ENCODE data around the gene USP48.
"Not testable (repeated sequence)": the region's sequence is repeated elsewhere in the genome, so short reads cannot be mapped to it uniquely, and the experiment has no call there.

Gene USP48

GRCh38 chr1:21774835-21775549 is 8.0 kb downstream of the USP48 start:
- no peak for DNase-seq

DNA sequence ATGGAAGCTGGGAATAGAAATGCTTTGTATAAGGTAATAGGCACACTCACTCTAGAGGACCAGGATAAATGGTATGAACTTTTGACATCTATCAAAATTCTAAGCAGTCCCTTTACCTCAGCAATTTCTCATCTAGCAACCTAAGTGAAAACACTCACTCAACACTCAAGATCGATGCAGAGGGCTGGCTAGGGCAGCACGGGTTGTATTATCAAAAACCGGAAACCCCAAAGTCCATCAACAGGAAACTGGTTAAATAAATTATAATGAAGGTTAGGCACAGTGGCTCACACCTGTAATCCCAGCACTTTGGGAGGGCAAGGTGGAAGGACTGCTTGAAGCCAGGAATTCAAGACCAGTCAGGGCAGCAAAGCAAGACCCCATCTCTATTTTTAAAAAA is 9.4 kb downstream of the USP48 start:
- DNase-seq: peak in 2 of 3 donors; percentile 23 to 24

DNA sequence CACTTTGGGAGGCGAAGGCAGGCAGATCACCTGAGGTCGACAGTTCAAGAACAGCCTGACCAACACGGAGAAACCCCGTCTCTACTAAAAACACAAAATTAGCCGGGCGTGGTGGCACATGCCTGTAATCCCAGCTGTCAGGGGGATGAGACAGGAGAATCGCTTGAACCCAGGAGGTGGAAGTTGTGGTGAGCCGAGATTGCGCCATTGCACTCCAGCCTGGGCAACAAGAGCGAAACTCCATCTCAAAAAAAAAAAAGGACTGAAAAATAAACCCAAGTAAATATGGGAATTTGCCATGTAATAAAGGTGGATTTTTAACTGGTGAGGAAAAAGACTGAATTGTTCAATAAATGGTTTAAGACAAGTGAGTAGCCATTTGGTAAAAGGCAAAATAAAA is 11.3 kb downstream of the USP48 start:
- DNase-seq: not testable (repeated sequence)

- DNase-seq: not testable (repeated sequence)
These were observed 12.3 kb downstream of the USP48 start for GRCh38 chr1:21770602-21771001.

DNA sequence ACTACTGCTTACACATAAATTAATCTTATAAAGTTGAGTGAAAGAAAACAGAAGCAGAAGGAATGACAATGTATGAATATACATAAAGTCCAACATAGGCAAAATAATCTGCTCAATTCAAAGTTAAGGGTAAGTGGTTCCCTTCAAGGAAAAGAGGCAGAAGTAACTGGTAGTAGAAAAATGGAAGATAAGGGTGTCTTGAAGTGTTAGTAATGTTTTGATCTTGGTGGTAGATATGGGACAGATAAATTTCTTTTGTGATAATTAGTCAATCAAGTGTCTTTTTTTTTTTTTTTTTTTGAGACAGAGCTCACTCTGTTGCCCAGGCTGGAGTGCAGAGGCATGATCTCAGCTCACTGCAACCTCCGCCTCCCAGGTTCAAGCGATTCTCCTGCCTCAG is 12.7 kb downstream of the USP48 start:
- DNase-seq: no peak

GRCh38 chr1:21767106-21767505 is 15.8 kb downstream of the USP48 start:
- DNase-seq: not testable (repeated sequence)

- DNase-seq: no peak
These were observed 16.7 kb downstream of the USP48 start for GRCh38 chr1:21766210-21766609.

GRCh38 chr1:21764615-21765423 is 18.1 kb downstream of the USP48 start:
- peak; percentile 62 to 86 (median 67) for DNase-seq

DNA sequence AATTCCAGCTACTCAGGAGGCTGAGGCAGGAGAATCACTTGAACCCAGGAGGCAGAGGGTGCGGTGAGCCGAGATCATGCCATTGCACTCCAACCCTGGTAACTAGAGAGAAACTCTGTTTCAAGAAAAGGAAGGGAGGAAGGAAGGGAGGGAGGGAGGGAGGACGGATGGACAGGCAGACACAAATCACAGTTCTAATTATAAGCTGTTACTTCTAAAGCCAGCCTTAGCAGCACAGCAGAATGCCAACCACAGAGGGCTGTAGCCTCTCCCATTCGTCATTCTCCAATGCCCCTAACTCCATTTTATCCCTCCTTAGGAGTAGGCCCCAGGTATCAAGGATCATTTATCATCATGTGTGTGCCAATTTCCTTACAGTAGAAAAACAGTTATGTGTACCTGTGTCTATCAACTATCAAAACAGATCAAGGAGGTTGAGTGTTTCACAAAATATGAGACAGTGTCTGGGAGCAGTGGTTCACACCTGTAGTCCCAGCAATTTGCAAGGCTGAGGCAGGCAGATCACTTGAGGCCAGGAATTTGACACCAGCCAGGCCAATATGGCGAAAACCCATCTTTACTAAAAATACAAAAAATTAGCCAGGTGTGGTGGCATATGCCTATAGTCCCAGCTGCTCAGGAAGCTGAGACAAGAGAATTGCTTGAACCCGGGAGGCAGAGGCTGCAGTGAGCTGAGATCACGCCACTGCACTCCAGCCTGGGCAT is 19.1 kb downstream of the USP48 start:
- DNase-seq: no peak

- no peak for DNase-seq
These were observed 19.7 kb downstream of the USP48 start for GRCh38 chr1:21763236-21763635.

DNA sequence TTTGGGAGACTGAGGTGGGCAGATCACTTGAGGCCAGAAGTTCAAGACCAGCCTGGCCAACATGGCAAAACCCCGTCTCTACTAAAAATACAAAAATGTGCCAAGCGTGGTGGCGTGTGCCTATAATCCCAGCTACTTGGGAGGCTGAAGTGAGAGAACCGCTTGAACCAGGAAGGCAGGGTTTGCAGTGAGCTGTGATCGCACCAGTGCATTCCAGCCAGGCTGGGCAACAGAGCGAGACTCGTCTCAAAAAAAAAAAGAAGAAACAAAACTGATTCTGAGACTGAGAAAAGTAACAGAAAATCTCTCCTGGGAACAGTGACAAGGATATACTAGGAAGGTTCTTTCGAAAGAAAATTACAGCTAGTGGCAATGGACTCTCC is 20.9 kb downstream of the USP48 start:
- DNase-seq: no peak

GRCh38 chr1:21761052-21761451 is 21.9 kb downstream of the USP48 start:
- DNase-seq: peak in 2 of 3 donors; percentile 32 to 40

DNA sequence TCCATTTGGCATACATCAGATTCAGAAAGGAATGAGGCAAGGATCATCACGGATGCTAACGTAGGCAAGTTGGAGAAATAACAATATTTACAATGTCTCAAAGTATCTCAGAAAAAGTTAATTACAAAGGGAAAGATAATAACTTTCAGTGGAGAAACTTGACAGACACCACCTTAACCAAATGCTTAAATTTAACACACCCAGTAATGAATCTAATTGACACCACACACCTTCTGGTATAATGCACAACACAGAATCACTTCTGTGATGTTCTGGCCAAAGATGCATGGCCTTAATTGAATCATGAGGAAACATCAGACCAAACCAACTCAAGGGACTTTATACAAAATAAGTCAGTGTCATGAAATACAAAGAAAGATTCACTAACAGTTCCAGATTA is 23.1 kb downstream of the USP48 start:
- DNase-seq: no peak

DNA sequence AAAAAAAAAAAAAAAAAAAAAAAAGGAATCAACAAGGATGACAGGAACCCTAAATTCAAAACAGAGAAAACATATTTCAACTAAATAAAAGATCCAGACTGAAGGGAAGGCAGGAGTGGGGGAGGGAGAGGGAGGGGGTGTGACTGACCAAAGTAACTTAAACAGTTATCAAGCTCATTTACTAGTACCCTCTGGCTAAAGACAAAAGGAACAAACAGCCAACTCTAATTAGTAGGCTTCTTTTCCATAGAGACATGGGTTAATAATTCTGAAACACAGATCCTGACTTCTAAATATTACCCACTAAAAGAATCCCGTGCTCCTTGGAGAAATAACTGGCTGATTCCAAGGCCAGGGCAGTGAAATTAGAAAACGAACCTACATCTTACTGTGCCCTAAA is 23.8 kb downstream of the USP48 start:
- DNase-seq: no peak

DNA sequence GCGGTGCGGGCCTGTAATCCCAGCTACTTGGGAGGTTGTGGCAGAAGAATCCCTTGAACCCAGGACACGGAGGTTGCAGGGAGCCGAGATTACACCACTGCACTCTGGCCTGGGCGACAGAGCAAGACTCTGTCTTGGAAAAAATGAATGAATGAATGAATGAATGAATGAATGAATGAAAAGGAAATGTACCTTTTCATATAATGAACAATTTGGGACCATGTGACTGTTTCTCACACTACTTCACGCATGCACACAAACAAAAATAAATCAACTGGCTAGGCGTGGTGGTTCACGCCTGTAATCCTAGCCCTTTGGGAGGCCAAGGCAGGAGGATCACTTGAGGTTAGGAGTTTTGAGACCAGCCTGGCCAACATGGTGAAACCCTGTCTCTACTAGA is 24.3 kb downstream of the USP48 start:
- DNase-seq: no peak

- no peak for DNase-seq
These were observed 26.4 kb downstream of the USP48 start for GRCh38 chr1:21756393-21757089.

DNA sequence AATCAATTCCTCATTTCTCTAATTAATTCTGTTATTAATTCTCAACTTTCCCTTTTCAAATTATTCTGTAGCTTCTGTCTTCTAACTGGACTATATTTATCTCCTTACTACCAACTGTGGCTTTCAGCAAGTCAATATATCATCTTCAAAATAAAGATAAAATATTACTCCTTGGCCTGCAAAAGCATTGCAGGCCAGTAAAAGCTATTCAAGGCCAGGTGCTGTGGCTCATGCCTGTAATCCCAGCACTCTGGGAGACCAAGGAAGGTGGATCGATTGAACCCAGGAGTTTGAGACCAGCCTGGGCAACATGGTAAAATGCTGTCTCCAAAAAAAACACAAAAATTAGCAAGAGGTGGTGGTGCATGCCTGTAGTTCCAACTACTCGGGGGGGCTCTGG is 27.9 kb downstream of the USP48 start:
- DNase-seq: no peak

GRCh38 chr1:21754583-21754982 is 28.4 kb downstream of the USP48 start:
- DNase-seq: no peak

DNA sequence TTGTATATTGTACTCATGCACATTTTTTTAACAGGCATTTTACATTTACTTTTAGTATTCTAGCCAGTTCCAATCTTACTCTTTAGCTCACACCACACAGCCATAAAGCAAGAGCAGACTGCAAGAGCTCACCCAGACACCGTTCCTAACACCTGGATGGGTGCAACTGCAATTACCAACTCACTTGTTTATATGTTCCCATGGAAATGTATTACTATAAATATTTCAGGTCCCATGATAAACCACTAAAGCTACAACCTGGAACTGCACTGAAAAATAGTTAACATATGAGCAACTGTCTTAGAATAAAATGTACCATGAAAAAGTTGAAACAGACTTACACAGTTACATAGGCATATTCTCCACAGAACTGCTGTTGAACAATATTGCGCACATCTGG is 30.8 kb downstream of the USP48 start:
- no peak for DNase-seq

DNA sequence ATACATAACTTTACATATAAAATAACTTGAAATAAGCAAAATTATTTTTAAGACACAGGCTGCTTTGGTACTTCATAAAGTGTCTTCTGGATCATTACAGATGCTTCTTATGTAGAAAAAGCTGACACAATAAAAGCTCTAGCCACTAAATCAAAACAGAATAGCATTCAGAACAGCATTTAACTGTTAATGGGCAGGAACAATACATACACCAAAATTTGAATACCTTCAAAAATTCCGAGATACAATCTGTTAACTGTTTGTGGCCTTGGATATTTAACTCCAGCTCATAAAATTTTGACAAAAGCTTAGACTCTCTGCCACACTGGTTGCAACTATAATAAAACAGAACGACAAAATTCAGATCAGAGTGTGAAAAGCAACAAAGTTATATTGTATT is 31.7 kb downstream of the USP48 start:
- DNase-seq: no peak

DNA sequence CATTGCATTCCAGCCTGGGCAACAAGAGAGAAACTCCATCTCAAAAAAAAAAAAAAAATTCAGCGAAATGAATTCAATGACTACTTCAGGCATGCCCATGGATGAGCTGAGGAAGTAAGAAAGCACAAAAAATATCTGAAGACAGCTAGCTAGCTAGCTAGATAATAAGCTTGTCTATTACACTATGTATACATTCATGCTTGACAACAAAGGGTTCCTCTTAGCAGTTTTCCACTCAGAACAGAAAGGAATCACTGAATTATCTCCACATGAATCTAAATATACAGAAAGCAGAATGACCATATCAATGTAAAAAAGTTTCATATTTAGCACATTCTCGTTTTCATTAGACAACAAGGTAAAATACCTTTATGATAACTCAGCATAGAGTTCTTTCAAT is 32.1 kb downstream of the USP48 start:
- DNase-seq: no peak

DNA sequence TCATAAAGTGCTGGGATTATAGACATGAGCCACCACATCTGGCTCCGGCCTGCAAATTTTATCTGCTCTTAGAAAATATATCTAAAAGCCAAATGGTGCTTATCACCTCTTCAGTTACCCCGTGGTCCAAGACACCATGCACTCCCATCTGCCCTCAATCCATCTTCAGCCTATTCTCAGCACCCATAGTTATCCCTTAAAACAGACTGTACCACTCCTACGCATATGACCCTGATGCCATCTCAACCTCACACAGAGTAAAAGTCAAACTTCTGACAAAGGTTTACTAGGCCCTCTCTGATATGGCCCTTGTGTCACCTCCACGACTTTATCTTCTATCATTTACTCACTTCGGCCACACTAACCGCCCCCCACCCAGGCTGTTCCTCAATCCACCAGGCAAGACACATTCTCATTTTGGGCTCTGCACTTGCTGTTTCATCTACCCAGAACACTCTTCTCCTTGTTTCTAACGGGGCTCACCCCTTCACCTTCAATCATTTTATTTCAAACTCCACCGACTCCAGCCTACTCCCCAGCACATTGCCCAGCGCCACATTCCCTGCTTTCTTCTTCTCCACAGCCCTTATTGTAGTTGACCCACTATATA is 33.0 kb downstream of the USP48 start:
- DNase-seq: no peak

DNA sequence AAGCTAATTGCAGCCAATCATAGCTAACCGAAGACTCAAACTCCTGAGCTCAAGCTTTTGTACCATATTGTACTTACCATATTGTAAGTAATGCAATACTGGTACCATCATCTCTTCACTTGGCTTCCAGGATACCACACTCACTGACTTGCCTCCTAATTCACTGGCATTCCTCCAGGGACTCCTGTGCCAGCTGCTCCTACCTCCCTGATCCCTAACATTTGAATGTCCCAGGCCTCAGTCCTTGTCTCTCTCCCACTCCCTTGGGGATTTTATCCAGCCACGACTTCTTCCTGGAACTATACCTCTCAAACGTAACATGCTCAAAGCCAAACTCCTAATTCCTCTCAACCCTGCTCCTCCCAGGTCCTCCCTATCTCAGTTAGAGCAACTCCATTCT is 33.8 kb downstream of the USP48 start:
- no peak for DNase-seq
